Pulmonary artery endothelial cell (primary cell): ENCODE data around the gene SUGCT. TPM values are rescaled to one million over a fixed set of nuclear protein-coding genes. Genes with fewer than 3 reads are reported as not detected.

Experiments
- DNase-seq: peaks from one replicate; pipeline ENCODE4 v3.0.0-alpha.2; 2011; ENCODE audit warnings: low read depth, low spot score
- total RNA-seq: library from RNA; depleted of rRNA; stranded (reverse); fragments of >200 nt; gene quantifications from 2 replicates; pipeline ENCODE4 v1.2.3, GENCODE V29; 2014

Gene SUGCT
- total RNA-seq, 1 donor from 2014 or later = 2.4 TPM

DNA sequence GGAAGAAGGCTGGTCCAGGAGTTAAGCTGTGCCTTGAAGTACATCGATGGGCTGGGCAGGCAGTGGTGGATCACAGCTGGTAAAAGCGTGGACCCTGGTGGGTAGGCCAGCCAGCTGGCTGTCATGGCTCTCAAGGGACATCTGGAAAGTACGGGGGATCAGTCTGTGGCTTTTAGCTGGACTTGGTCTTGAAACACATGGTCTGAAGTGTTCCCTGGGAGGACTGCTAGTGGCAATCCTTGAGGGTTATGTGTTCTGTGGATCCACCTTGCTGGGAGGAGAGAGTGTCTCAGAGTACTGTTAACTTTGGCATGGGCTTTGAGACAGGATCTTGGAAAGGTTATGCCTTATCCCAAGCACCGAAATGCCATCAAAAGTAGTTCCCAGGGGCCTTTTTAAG lies 754.3 kb downstream of the SUGCT start:
- no peak for DNase-seq

GRCh38 chr7:40889539-40889938 lies 754.7 kb downstream of the SUGCT start:
- DNase-seq = no peak

DNA sequence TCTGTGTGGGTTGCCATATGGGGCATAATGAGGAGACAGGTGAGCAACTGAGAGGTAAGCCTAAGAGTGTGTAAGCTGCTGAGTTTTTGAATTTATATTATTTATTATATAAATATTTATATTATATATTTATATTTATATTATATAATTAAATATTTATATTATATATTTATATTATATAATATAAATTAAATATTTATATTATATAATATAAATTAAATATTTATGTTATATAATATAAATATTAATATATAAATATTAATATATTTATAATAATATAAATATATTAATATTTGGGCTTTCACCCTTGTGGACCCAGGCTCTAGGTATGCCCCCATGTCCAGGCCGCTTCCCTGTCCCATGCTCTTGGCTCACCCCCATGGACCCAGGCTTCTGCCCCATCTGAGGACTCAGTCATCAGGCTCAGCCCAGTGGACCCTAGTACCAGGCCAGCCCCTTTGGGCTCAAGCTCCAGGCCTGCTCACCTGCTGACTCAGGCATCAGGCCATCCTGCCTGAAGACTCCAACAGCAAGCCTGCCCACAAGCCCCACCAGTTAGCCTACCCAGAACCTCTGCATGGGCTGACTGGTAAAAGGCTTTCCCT lies 755.4 kb downstream of the SUGCT start:
- no peak for DNase-seq

DNA sequence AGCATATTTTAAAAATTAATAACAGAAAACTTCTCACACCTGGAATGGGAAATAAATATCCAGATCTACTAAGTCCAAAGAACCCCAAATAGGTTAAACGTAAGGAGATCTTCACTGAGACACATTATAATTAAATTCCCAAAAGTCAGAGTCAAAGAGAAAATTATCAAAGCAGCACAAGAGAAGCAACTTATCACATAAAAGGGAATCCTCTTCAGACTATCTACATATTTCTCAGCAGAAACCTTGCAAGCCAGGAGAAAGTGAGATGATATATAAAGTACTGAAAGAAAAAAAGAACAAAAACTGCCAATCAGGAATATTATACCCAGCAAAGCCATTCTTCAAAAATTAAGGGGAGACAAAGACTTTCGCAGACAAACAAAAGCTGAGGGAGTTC lies 756.4 kb downstream of the SUGCT start:
- no peak for DNase-seq

- DNase-seq = no peak
These were observed 764.3 kb downstream of the SUGCT start for GRCh38 chr7:40899151-40899550.

- no peak for DNase-seq
These were observed 765.1 kb downstream of the SUGCT start for GRCh38 chr7:40899636-40900507.

- DNase-seq = no peak
These were observed 769.1 kb downstream of the SUGCT start for GRCh38 chr7:40903872-40904271.

GRCh38 chr7:40907286-40907685 lies 772.5 kb downstream of the SUGCT start:
- DNase-seq = no peak

- DNase-seq = no peak
These were observed 774.7 kb downstream of the SUGCT start for GRCh38 chr7:40909346-40909980.

Other genes starting within 250 kb of the SUGCT start
- 45.8 and 60.8 TPM in 2 replicates for gene CDK13, start 184.7 kb upstream of the SUGCT start, total RNA-seq
- gene MPLKIP, start 383 bp upstream of the SUGCT start, total RNA-seq = 28.2 and 31.2 TPM in 2 replicates